Measurements from ENCODE around the gene MED27.

- TF ChIP-seq CTCF (IDR thresholded peaks at IDR 0.05) (no peak), POLR2AphosphoS5 (IDR thresholded peaks at IDR 0.05; ENCODE audit: insufficient read depth in 1 of 2, low read depth in 1 of 2) (no peak)
Observed at GRCh38 chr9:132069046-132069898, 10.4 kb downstream of the MED27 start.
